Adrenal gland (tissue), 12 donors: ENCODE results near the gene HACD3. TPM values are rescaled to one million over a fixed set of nuclear protein-coding genes. Genes with fewer than 3 reads are reported as not detected.
A peak's percentile ranks its signal among the peaks of the same experiment; 100 is the strongest.

Experiments
- DNase-seq, 7 donors: peaks; one replicate each; pipeline ENCODE4 v3.0.0-alpha.2; 2019 to 2020
- H3K27ac ChIP-seq, 5 donors: fragments of 200-600 bp; sonication (generic) in 4 of 5; 1 replicate in 3 of 5; 2 replicates in 2 of 5; pipeline versions ENCODE4 v1.5.1 to v1.8.0; 2016 to 2020; ENCODE audit warnings: mild to moderate bottlenecking in 1 of 5
- H3K27me3 ChIP-seq: fragments of 200-600 bp; 2 replicates; pipeline ENCODE4 v1.8.0; 2021
- H3K36me3 ChIP-seq, 2 donors: fragments of 200-600 bp; replicated peaks in 1 of 2; 1 replicate in 1 of 2; 2 replicates in 1 of 2; pipeline versions ENCODE4 v1.5.1 to v1.8.0; 2018 to 2022
- H3K4me1 ChIP-seq, 2 donors: fragments of 200-600 bp; replicated peaks in 1 of 2; 1 replicate in 1 of 2; 2 replicates in 1 of 2; pipeline versions ENCODE4 v1.5.1 to v1.8.0; 2018 to 2021
- H3K4me3 ChIP-seq, 4 donors: fragments of 200-600 bp; sonication (generic) in 3 of 4; one replicate each; pipeline ENCODE4 v1.5.1; 2016 to 2018
- H3K9me3 ChIP-seq, 3 donors: fragments of 200-600 bp; sonication (generic) in 1 of 3; replicated peaks in 1 of 3; 1 replicate in 2 of 3; 2 replicates in 1 of 3; pipeline versions ENCODE4 v1.5.1 to v1.8.0; 2016 to 2021
- CTCF ChIP-seq, 6 experiments: fragments of 450-650 bp in 4 of 6; fragments of 200-600 bp in 2 of 6; sonication (generic) in 1 of 6; IDR thresholded peaks; 1 replicate in 5 of 6; 2 replicates in 1 of 6; pipeline versions ENCODE4 v1.5.1 to v1.8.0; 2016 to 2021; ENCODE audit warnings: antibody characterized with exemption in 6 of 6, mild to moderate bottlenecking in 2 of 6, moderate library complexity in 1 of 6
- POLR2A ChIP-seq, 2 donors: fragments of 450-650 bp; IDR thresholded peaks; one replicate each; pipeline ENCODE4 v1.6.1; 2017; ENCODE audit warnings: antibody characterized with exemption in 2 of 2, mild to moderate bottlenecking in 2 of 2, moderate library complexity in 1 of 2
- WGBS, 4 donors: extraction: QIAGEN DNeasy Blood & Tissue Kit in 2 of 4; methylation state at CpG; one replicate each; pipeline versions ENCODE4 v1.1.5 to v1.1.7; 2013 to 2017; 5-methylcytosine and 5-hydroxymethylcytosine counted together
- intact Hi-C, 2 donors: fragments of 100-400 bp; cut with DNase I; formaldehyde crosslinking; loops; one replicate each; pipeline versions ENCODE4 v1.14.1 to v1.15.0; 2022 to 2023
- polyA plus RNA-seq, 3 donors: library from polyadenylated mRNA; stranded (reverse); fragments of 200-250 nt in 2 of 3; fragments of 350-450 nt in 1 of 3; fragmentation: Illumina TruSeq in 1 of 3; extraction: RNeasy Lipid Tissue Mini Kit (QIAGEN cat#74804) in 1 of 3; gene quantifications; one replicate each; pipeline ENCODE4 v1.2.3, GENCODE V29; 2013 to 2014
- total RNA-seq, 9 donors: library from RNA; depleted of rRNA in 4 of 9; stranded (reverse); fragments of >200 nt in 4 of 9; fragments of 120-200 nt in 1 of 9; fragmentation: NEBNext Ultra II Directional in 1 of 9; extraction: Animal tissue kit (Norgen Biotek cat#: 25700) in 1 of 9; gene quantifications; one replicate each; pipeline versions ENCODE4 v1.1.0 to v1.2.4, GENCODE V29; 2013 to 2023
- donor health status: healthy with polysubstance abuse.
- donor health status: Bipolar disorder and iron deficiency.
- donor health status: DM: yes; HTN: yes; CAD: no.
- donor health status: DM: no; HTN: no; CAD: no.
- donor health status: DM: no; HTN: no; CAD: no.
- donor health status: DM: yes; HTN: yes; CAD: no.

The HACD3 gene
- total and polyA plus RNA-seq, 12 donors: 13.8 to 284 (median 119) TPM

GRCh38 chr15:65578904-65579728, 48.9 kb downstream of the HACD3 start:
- H3K4me1 ChIP-seq: peaks cover 13 to 49% of the 10 kb centered on the region in 2 donors
- no peak for DNase-seq
- intact Hi-C loops: no loop called here
- WGBS, 4 donors: 78 to 84% (median 83%) methylated on average over 8 of the region's 8 CpGs
- TF ChIP-seq POLR2A (IDR thresholded peaks at IDR 0.05) (no peak), CTCF (IDR thresholded peaks at IDR 0.05) (no peak)
- H3K9me3 ChIP-seq: no peaks in the 10 kb centered on the region
- H3K4me3 ChIP-seq: no peak overlapping the region
- peaks cover 0 to 40% of the 10 kb centered on the region in 2 donors for H3K36me3 ChIP-seq
- peak overlapping the region in 2 of 5 donors; percentile 25 to 56 for H3K27ac ChIP-seq
- H3K27me3 ChIP-seq: no peaks in the 10 kb centered on the region

GRCh38 chr15:65579762-65580161, 49.5 kb downstream of the HACD3 start:
- 77 to 88% (median 83%) methylated on average over 3 of the region's 3 CpGs for WGBS, 4 donors
- H3K4me3 ChIP-seq: no peak overlapping the region
- TF ChIP-seq CTCF (IDR thresholded peaks at IDR 0.05) (no peak), POLR2A (IDR thresholded peaks at IDR 0.05) (no peak)
- H3K27ac ChIP-seq: peak overlapping the region in 2 of 5 donors; percentile 25 to 56
- intact Hi-C loops: loop anchor here in 1 of 2 donors (10.0 kb wide), 1 partner anchor 175 kb away; no protein-coding TSS in a partner anchor
- no peaks in the 10 kb centered on the region for H3K9me3 ChIP-seq
- H3K36me3 ChIP-seq: peaks cover 0 to 36% of the 10 kb centered on the region in 2 donors
- no peaks in the 10 kb centered on the region for H3K27me3 ChIP-seq
- peaks cover 13 to 55% of the 10 kb centered on the region in 2 donors for H3K4me1 ChIP-seq
- no peak for DNase-seq

GRCh38 chr15:65580287-65580686, 50.0 kb downstream of the HACD3 start:
- no peak for TF ChIP-seq CTCF (IDR thresholded peaks at IDR 0.05)
- TF ChIP-seq POLR2A (IDR thresholded peaks at IDR 0.05): no peak
- Histone ChIP-seq H3K27ac (peak overlapping the region in 2 of 5 donors; percentile 25 to 56), H3K36me3 (peaks cover 0 to 36% of the 10 kb centered on the region in 2 donors), H3K27me3 (no peaks in the 10 kb centered on the region), H3K4me1 (peaks cover 13 to 59% of the 10 kb centered on the region in 2 donors), H3K9me3 (no peaks in the 10 kb centered on the region), H3K4me3 (no peak overlapping the region)
- intact Hi-C loops: loop anchor here in 1 of 2 donors (10.0 kb wide), 1 partner anchor 175 kb away; no protein-coding TSS in a partner anchor
- DNase-seq: peak in 2 of 7 donors; percentile 26 to 51

- H3K4me3 ChIP-seq: no peak overlapping the region
- H3K27me3 ChIP-seq: no peaks in the 10 kb centered on the region
- peaks cover 0 to 43% of the 10 kb centered on the region in 2 donors for H3K4me1 ChIP-seq
- intact Hi-C loops: loop anchor here in 1 of 2 donors (10.0 kb wide), 1 partner anchor 179 kb away; no protein-coding TSS in a partner anchor
- no peaks in the 10 kb centered on the region for H3K9me3 ChIP-seq
- 32 to 38% (median 34%) methylated on average over 1 of the region's 1 CpG for WGBS, 4 donors
- no peak for DNase-seq
- H3K36me3 ChIP-seq: peaks cover 0 to 50% of the 10 kb centered on the region in 2 donors
- TF ChIP-seq CTCF (IDR thresholded peaks at IDR 0.05) (no peak), POLR2A (IDR thresholded peaks at IDR 0.05) (no peak)
- H3K27ac ChIP-seq: peak overlapping the region in 2 of 5 donors; percentile 40 to 55
Observed at GRCh38 chr15:65583701-65584100, 53.4 kb downstream of the HACD3 start.
